ENCODE measurements around the gene RDX.
"Not testable (repeated sequence)": the region's sequence is repeated elsewhere in the genome, so short reads cannot be mapped to it uniquely, and the experiment has no call there.

Gene RDX

GRCh38 chr11:110295086-110295485 is 1.3 kb downstream of the RDX start:
- Histone ChIP-seq H3K27ac (ENCODE audit: low read depth in 2 of 2, low read length in 2 of 2) (no peak overlapping the region), H3K9me3 (ENCODE audit: control insufficient read depth in 2 of 2, low read length in 2 of 2) (no peaks in the 10 kb centered on the region), H3K4me3 (ENCODE audit: low read length in 2 of 2) (peak overlapping the region; percentile 75 to 77), H3K27me3 (ENCODE audit: control insufficient read depth in 2 of 2, insufficient read depth in 2 of 2, low read length in 2 of 2) (peaks cover 5 to 13% of the 10 kb centered on the region in 2 donors), H3K36me3 (ENCODE audit: control insufficient read depth in 2 of 2, insufficient read depth in 2 of 2, low read length in 2 of 2) (no peaks in the 10 kb centered on the region), H3K4me1 (ENCODE audit: control insufficient read depth in 2 of 2, insufficient read depth in 2 of 2, low read length in 2 of 2) (peaks cover 3 to 8% of the 10 kb centered on the region in 2 donors), H3K9ac (ENCODE audit: low read depth in 1 of 2, low read length in 2 of 2) (no peak overlapping the region)

GRCh38 chr11:110294509-110294908 is 1.9 kb downstream of the RDX start:
- H3K4me3 ChIP-seq (ENCODE audit: low read length in 2 of 2) = peak overlapping the region in 1 of 2 donors; percentile 11
- no peaks in the 10 kb centered on the region for H3K9me3 ChIP-seq (ENCODE audit: control insufficient read depth in 2 of 2, low read length in 2 of 2)
- H3K4me1 ChIP-seq (ENCODE audit: control insufficient read depth in 2 of 2, insufficient read depth in 2 of 2, low read length in 2 of 2) = peaks cover 3 to 8% of the 10 kb centered on the region in 2 donors
- no peak overlapping the region for H3K9ac ChIP-seq (ENCODE audit: low read depth in 1 of 2, low read length in 2 of 2)
- H3K36me3 ChIP-seq (ENCODE audit: control insufficient read depth in 2 of 2, insufficient read depth in 2 of 2, low read length in 2 of 2) = no peaks in the 10 kb centered on the region
- no peak overlapping the region for H3K27ac ChIP-seq (ENCODE audit: low read depth in 2 of 2, low read length in 2 of 2)
- H3K27me3 ChIP-seq (ENCODE audit: control insufficient read depth in 2 of 2, insufficient read depth in 2 of 2, low read length in 2 of 2) = peaks cover 3 to 9% of the 10 kb centered on the region in 2 donors

- Histone ChIP-seq H3K27ac (ENCODE audit: low read depth in 2 of 2, low read length in 2 of 2) (no peak overlapping the region), H3K27me3 (ENCODE audit: control insufficient read depth in 2 of 2, insufficient read depth in 2 of 2, low read length in 2 of 2) (peaks cover 1 to 9% of the 10 kb centered on the region in 2 donors), H3K36me3 (ENCODE audit: control insufficient read depth in 2 of 2, insufficient read depth in 2 of 2, low read length in 2 of 2) (no peaks in the 10 kb centered on the region), H3K4me3 (ENCODE audit: low read length in 2 of 2) (no peak overlapping the region), H3K4me1 (ENCODE audit: control insufficient read depth in 2 of 2, insufficient read depth in 2 of 2, low read length in 2 of 2) (peaks cover 3 to 8% of the 10 kb centered on the region in 2 donors), H3K9ac (ENCODE audit: low read depth in 1 of 2, low read length in 2 of 2) (no peak overlapping the region), H3K9me3 (ENCODE audit: control insufficient read depth in 2 of 2, low read length in 2 of 2) (no peaks in the 10 kb centered on the region)
Measured at GRCh38 chr11:110293389-110293788, 3.0 kb downstream of the RDX start.

- not testable (repeated sequence) for H3K36me3 ChIP-seq (ENCODE audit: control insufficient read depth in 2 of 2, insufficient read depth in 2 of 2, low read length in 2 of 2); H3K27ac ChIP-seq (ENCODE audit: low read depth in 2 of 2, low read length in 2 of 2); H3K9me3 ChIP-seq (ENCODE audit: control insufficient read depth in 2 of 2, low read length in 2 of 2); H3K9ac ChIP-seq (ENCODE audit: low read depth in 1 of 2, low read length in 2 of 2); H3K4me1 ChIP-seq (ENCODE audit: control insufficient read depth in 2 of 2, insufficient read depth in 2 of 2, low read length in 2 of 2); H3K27me3 ChIP-seq (ENCODE audit: control insufficient read depth in 2 of 2, insufficient read depth in 2 of 2, low read length in 2 of 2); H3K4me3 ChIP-seq (ENCODE audit: low read length in 2 of 2)
Measured at GRCh38 chr11:110292146-110292545, 4.3 kb downstream of the RDX start.

GRCh38 chr11:110290591-110291334 is 5.7 kb downstream of the RDX start:
- no peaks in the 10 kb centered on the region for H3K36me3 ChIP-seq (ENCODE audit: control insufficient read depth in 2 of 2, insufficient read depth in 2 of 2, low read length in 2 of 2)
- H3K9ac ChIP-seq (ENCODE audit: low read depth in 1 of 2, low read length in 2 of 2) = no peak overlapping the region
- no peaks in the 10 kb centered on the region for H3K9me3 ChIP-seq (ENCODE audit: control insufficient read depth in 2 of 2, low read length in 2 of 2)
- H3K4me1 ChIP-seq (ENCODE audit: control insufficient read depth in 2 of 2, insufficient read depth in 2 of 2, low read length in 2 of 2) = peaks cover 3% of the 10 kb centered on the region in 2 donors
- H3K27me3 ChIP-seq (ENCODE audit: control insufficient read depth in 2 of 2, insufficient read depth in 2 of 2, low read length in 2 of 2) = peaks cover 0 to 4% of the 10 kb centered on the region in 2 donors
- H3K4me3 ChIP-seq (ENCODE audit: low read length in 2 of 2) = no peak overlapping the region
- no peak overlapping the region for H3K27ac ChIP-seq (ENCODE audit: low read depth in 2 of 2, low read length in 2 of 2)

- Histone ChIP-seq H3K9me3 (ENCODE audit: control insufficient read depth in 2 of 2, low read length in 2 of 2) (no peaks in the 10 kb centered on the region), H3K27me3 (ENCODE audit: control insufficient read depth in 2 of 2, insufficient read depth in 2 of 2, low read length in 2 of 2) (no peaks in the 10 kb centered on the region), H3K36me3 (ENCODE audit: control insufficient read depth in 2 of 2, insufficient read depth in 2 of 2, low read length in 2 of 2) (no peaks in the 10 kb centered on the region), H3K27ac (ENCODE audit: low read depth in 2 of 2, low read length in 2 of 2) (no peak overlapping the region), H3K4me3 (ENCODE audit: low read length in 2 of 2) (no peak overlapping the region), H3K9ac (ENCODE audit: low read depth in 1 of 2, low read length in 2 of 2) (no peak overlapping the region), H3K4me1 (ENCODE audit: control insufficient read depth in 2 of 2, insufficient read depth in 2 of 2, low read length in 2 of 2) (no peaks in the 10 kb centered on the region)
Measured at GRCh38 chr11:110289472-110289871, 6.9 kb downstream of the RDX start.

- H3K36me3 ChIP-seq (ENCODE audit: control insufficient read depth in 2 of 2, insufficient read depth in 2 of 2, low read length in 2 of 2) = no peaks in the 10 kb centered on the region
- no peaks in the 10 kb centered on the region for H3K9me3 ChIP-seq (ENCODE audit: control insufficient read depth in 2 of 2, low read length in 2 of 2)
- no peaks in the 10 kb centered on the region for H3K27me3 ChIP-seq (ENCODE audit: control insufficient read depth in 2 of 2, insufficient read depth in 2 of 2, low read length in 2 of 2)
- H3K27ac ChIP-seq (ENCODE audit: low read depth in 2 of 2, low read length in 2 of 2) = no peak overlapping the region
- H3K4me1 ChIP-seq (ENCODE audit: control insufficient read depth in 2 of 2, insufficient read depth in 2 of 2, low read length in 2 of 2) = no peaks in the 10 kb centered on the region
- H3K9ac ChIP-seq (ENCODE audit: low read depth in 1 of 2, low read length in 2 of 2) = no peak overlapping the region
- H3K4me3 ChIP-seq (ENCODE audit: low read length in 2 of 2) = no peak overlapping the region
Measured at GRCh38 chr11:110287537-110287936, 8.9 kb downstream of the RDX start.

GRCh38 chr11:110286298-110287040 is 9.9 kb downstream of the RDX start:
- H3K27me3 ChIP-seq (ENCODE audit: control insufficient read depth in 2 of 2, insufficient read depth in 2 of 2, low read length in 2 of 2) = no peaks in the 10 kb centered on the region
- no peaks in the 10 kb centered on the region for H3K36me3 ChIP-seq (ENCODE audit: control insufficient read depth in 2 of 2, insufficient read depth in 2 of 2, low read length in 2 of 2)
- H3K9me3 ChIP-seq (ENCODE audit: control insufficient read depth in 2 of 2, low read length in 2 of 2) = no peaks in the 10 kb centered on the region
- no peak overlapping the region for H3K9ac ChIP-seq (ENCODE audit: low read depth in 1 of 2, low read length in 2 of 2)
- no peak overlapping the region for H3K4me3 ChIP-seq (ENCODE audit: low read length in 2 of 2)
- H3K4me1 ChIP-seq (ENCODE audit: control insufficient read depth in 2 of 2, insufficient read depth in 2 of 2, low read length in 2 of 2) = no peaks in the 10 kb centered on the region
- H3K27ac ChIP-seq (ENCODE audit: low read depth in 2 of 2, low read length in 2 of 2) = no peak overlapping the region

GRCh38 chr11:110283862-110284261 is 12.6 kb downstream of the RDX start:
- Histone ChIP-seq H3K36me3 (ENCODE audit: control insufficient read depth in 2 of 2, insufficient read depth in 2 of 2, low read length in 2 of 2) (no peaks in the 10 kb centered on the region), H3K27me3 (ENCODE audit: control insufficient read depth in 2 of 2, insufficient read depth in 2 of 2, low read length in 2 of 2) (no peaks in the 10 kb centered on the region), H3K27ac (ENCODE audit: low read depth in 2 of 2, low read length in 2 of 2) (no peak overlapping the region), H3K4me3 (ENCODE audit: low read length in 2 of 2) (no peak overlapping the region), H3K4me1 (ENCODE audit: control insufficient read depth in 2 of 2, insufficient read depth in 2 of 2, low read length in 2 of 2) (no peaks in the 10 kb centered on the region), H3K9me3 (ENCODE audit: control insufficient read depth in 2 of 2, low read length in 2 of 2) (no peaks in the 10 kb centered on the region), H3K9ac (ENCODE audit: low read depth in 1 of 2, low read length in 2 of 2) (no peak overlapping the region)

GRCh38 chr11:110280595-110280994 is 15.8 kb downstream of the RDX start:
- not testable (repeated sequence) for H3K4me3 ChIP-seq (ENCODE audit: low read length in 2 of 2); H3K4me1 ChIP-seq (ENCODE audit: control insufficient read depth in 2 of 2, insufficient read depth in 2 of 2, low read length in 2 of 2); H3K9me3 ChIP-seq (ENCODE audit: control insufficient read depth in 2 of 2, low read length in 2 of 2); H3K36me3 ChIP-seq (ENCODE audit: control insufficient read depth in 2 of 2, insufficient read depth in 2 of 2, low read length in 2 of 2); H3K27me3 ChIP-seq (ENCODE audit: control insufficient read depth in 2 of 2, insufficient read depth in 2 of 2, low read length in 2 of 2); H3K27ac ChIP-seq (ENCODE audit: low read depth in 2 of 2, low read length in 2 of 2); H3K9ac ChIP-seq (ENCODE audit: low read depth in 1 of 2, low read length in 2 of 2)

All from mucosa of rectum (tissue), 2 donors.